ENCODE results near the gene RNF208. TPM values are rescaled to one million over a fixed set of nuclear protein-coding genes. Genes with fewer than 3 reads are reported as not detected.

Gene RNF208
- total and polyA plus RNA-seq, 10 of the 15 experiments (the other 5 are each of a cell fraction or from before 2014, with no cell fraction given): 0.06 to 10.7 (median 0.77) TPM

GRCh38 chr9:137256856-137257255 lies 34.8 kb upstream of the RNF208 start:
- no TSS peak for BruUV-seq (replicated peaks)
- RAD21 ChIA-PET (ENCODE audit: unreplicated experiment): interaction anchor here (1.1 to 1.8 kb wide), 3 partner anchors 16 to 20 kb away, joined by 4 to 8 read pairs (median 4); partner anchors contain the start of genes TOR4A and TUBB4B
- Histone ChIP-seq H3K4me3 (peak overlapping the region; percentile 93; the same call in 1 of the 2 replicates), H3K27me3 (replicated peaks in 1 of 2; ENCODE audit: control insufficient read depth in 2 of 2, insufficient read depth in 2 of 2, low read length in 1 of 2) (no peaks in the 10 kb centered on the region), H3K4me2 (ENCODE audit: control insufficient read depth, insufficient read depth) (peak overlapping the region; percentile 81), H3K27ac (ENCODE audit: control insufficient read depth, insufficient read depth) (no peak overlapping the region), H3K79me2 (ENCODE audit: control insufficient read depth, insufficient read depth, low read length) (peaks cover 18% of the 10 kb centered on the region), H3K9me3 (replicated peaks; ENCODE audit: control insufficient read depth, insufficient read depth, low read length) (no peaks in the 10 kb centered on the region), H4K20me1 (ENCODE audit: control insufficient read depth, insufficient read depth) (no peaks in the 10 kb centered on the region), H3K36me3 (ENCODE audit: control insufficient read depth in 2 of 2, insufficient read depth in 2 of 2, low read length in 1 of 2) (peaks cover 2 to 8% of the 10 kb centered on the region in 2 experiments; a peak in 3 of 4 replicates), H2AFZ (ENCODE audit: control insufficient read depth, low read depth, low read length) (no peak overlapping the region), H3K9ac (ENCODE audit: control insufficient read depth, insufficient read depth, low read length) (no peak overlapping the region), H3K4me1 (ENCODE audit: control insufficient read depth, insufficient read depth, low read length) (peaks cover 14% of the 10 kb centered on the region)
- POLR2A ChIA-PET: interaction anchor here (1.0 to 6.2 kb wide), 6 partner anchors 10 to 98 kb away, joined by 3 to 112 read pairs (median 4); partner anchors contain the start of gene TUBB4B
- ATAC-seq (no peak), DNase-seq (ENCODE audit: low read depth, low spot score) (no peak), FAIRE-seq (no peak)
- in situ Hi-C loops (cut with MboI): no loop called here
- WGBS (ENCODE audit: insufficient coverage, insufficient replicate concordance, low lambda C conversion rate, missing lambda C conversion rate): 96% methylated on average over 15 of the region's 15 CpGs
- CTCF ChIA-PET: interaction anchor here (0.9 to 1.6 kb wide), 4 partner anchors 8 to 30 kb away, joined by 3 to 5 read pairs (median 4); no protein-coding TSS in a partner anchor
- intact Hi-C loops (cut with micrococcal nuclease; ENCODE audit: unreplicated experiment): no loop called here
- TF ChIP-seq SIN3A (IDR thresholded peaks at IDR 0.05; ENCODE audit: low read depth, low read length) (no peak), PBX3 (IDR thresholded peaks at IDR 0.05; ENCODE audit: insufficient replicate concordance, low read depth, low read length) (no peak), RFX5 (IDR thresholded peaks at IDR 0.05; ENCODE audit: low read depth, low read length) (no peak), ZBTB33 (IDR thresholded peaks at IDR 0.05) (0 out of 2 replicates have a peak, but pooled peaks have one; percentile 17)
- SMC1A ChIA-PET (ENCODE audit: uncharacterized antibody, unreplicated experiment): interaction anchor here (0.6 to 1.6 kb wide), 2 partner anchors 16 to 20 kb away, joined by 3 to 5 read pairs; no protein-coding TSS in a partner anchor
